Mesendoderm (in vitro differentiated cells): ENCODE measurements around the gene RPL13.

Source experiments
- DNase-seq: peaks from one replicate; pipeline ENCODE4 v3.0.0; 2013
- H2AK5ac ChIP-seq: 2 replicates; pipeline ENCODE4 v1.6.1; 2013; ENCODE audit warnings: low read length, inconsistent platforms
- H2BK120ac ChIP-seq: 2 replicates; pipeline ENCODE4 v1.6.1; 2013; ENCODE audit warnings: low read depth, mild to moderate bottlenecking, low read length, moderate library complexity, mixed read lengths
- H2BK15ac ChIP-seq: replicated peaks from 2 replicates; pipeline ENCODE4 v1.6.1; 2013; ENCODE audit warnings: low read depth, mild to moderate bottlenecking, moderate library complexity
- H2BK5ac ChIP-seq: 2 replicates; pipeline ENCODE4 v1.6.1; 2013; ENCODE audit warnings: low read length, inconsistent platforms
- H3K18ac ChIP-seq: 2 replicates; pipeline ENCODE4 v1.6.1; 2013; ENCODE audit warnings: mild to moderate bottlenecking, low read length, mixed read lengths
- H3K23ac ChIP-seq: one replicate; pipeline ENCODE4 v1.6.1; 2013; ENCODE audit warnings: low read length
- H3K27ac ChIP-seq: 2 replicates; pipeline ENCODE4 v1.5.1; 2013; ENCODE audit warnings: low read depth, mild to moderate bottlenecking, inconsistent platforms, low read length, moderate library complexity
- H3K27me3 ChIP-seq: 2 replicates; pipeline ENCODE4 v1.6.1; 2013; ENCODE audit warnings: low read length, control low read depth, mild to moderate bottlenecking, inconsistent platforms; ENCODE audit not compliant: insufficient read depth, poor library complexity
- H3K36me3 ChIP-seq: 2 replicates; pipeline ENCODE4 v1.6.1; 2013; ENCODE audit warnings: low read length, inconsistent platforms; ENCODE audit not compliant: control insufficient read depth, insufficient read depth
- H3K4ac ChIP-seq: one replicate; pipeline ENCODE4 v1.6.1; 2013; ENCODE audit warnings: low read depth, mild to moderate bottlenecking, low read length, moderate library complexity
- H3K4me1 ChIP-seq: 2 replicates; pipeline ENCODE4 v1.6.1; 2013; ENCODE audit warnings: low read depth, low read length, inconsistent platforms; ENCODE audit not compliant: control insufficient read depth
- H3K4me2 ChIP-seq: 2 replicates; pipeline ENCODE4 v1.6.1; 2013; ENCODE audit warnings: low read length
- H3K4me3 ChIP-seq: 2 replicates; pipeline ENCODE4 v1.5.1; 2013; ENCODE audit warnings: mild to moderate bottlenecking, low read length
- H3K56ac ChIP-seq: one replicate; pipeline ENCODE4 v1.6.1; 2013; ENCODE audit warnings: low read length
- H3K79me1 ChIP-seq: 2 replicates; pipeline ENCODE4 v1.6.1; 2013; ENCODE audit warnings: low read length, inconsistent platforms
- H3K79me2 ChIP-seq: 2 replicates; pipeline ENCODE4 v1.6.1; 2013; ENCODE audit warnings: mild to moderate bottlenecking, low read length; ENCODE audit not compliant: control insufficient read depth, insufficient read depth
- H3K9ac ChIP-seq: 2 replicates; pipeline ENCODE4 v1.6.1; 2013; ENCODE audit warnings: low read length, inconsistent platforms
- H4K5ac ChIP-seq: one replicate; pipeline ENCODE4 v1.6.1; 2013; ENCODE audit warnings: low read length
- H4K8ac ChIP-seq: one replicate; pipeline ENCODE4 v1.6.1; 2013; ENCODE audit warnings: low read depth, mild to moderate bottlenecking, control low read depth, low read length, moderate library complexity
- WGBS: extraction: QIAGEN DNeasy Blood & Tissue Kit; methylation state at CpG from one replicate; pipeline ENCODE4 v1.1.7; 2013; ENCODE audit warnings: low lambda C conversion rate, missing lambda C conversion rate; ENCODE audit not compliant: insufficient coverage; ENCODE audit errors: extremely low coverage; 5-methylcytosine and 5-hydroxymethylcytosine counted together

RPL13 gene

DNA sequence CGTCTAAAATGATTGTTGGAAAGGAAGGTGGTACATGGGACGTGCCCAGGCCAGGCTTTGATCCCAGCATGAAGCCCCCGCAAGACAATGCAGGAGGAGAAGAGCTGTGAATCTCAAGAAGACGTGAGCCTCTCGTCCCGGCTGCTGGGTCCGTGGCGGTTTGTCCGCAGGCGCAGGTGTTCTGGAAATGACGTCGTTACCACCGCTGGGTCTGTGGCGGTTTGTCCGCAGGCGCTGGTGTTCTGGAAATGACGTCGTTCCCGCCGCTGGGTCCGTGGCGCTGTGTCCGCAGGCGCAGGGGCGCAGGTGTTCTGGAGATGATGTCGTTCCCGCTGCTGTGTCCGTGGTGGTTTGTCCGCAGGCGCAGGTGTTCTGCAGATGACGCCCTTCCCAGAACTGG is 38.2 kb upstream of the RPL13 start:
- Histone ChIP-seq H3K79me1 (peaks cover 18% of the 10 kb centered on the region), H3K23ac (no peak overlapping the region), H3K4me3 (no peak overlapping the region), H2BK120ac (no peak overlapping the region), H4K8ac (no peak overlapping the region), H3K79me2 (peaks cover 18% of the 10 kb centered on the region), H2BK15ac (no peak overlapping the region), H3K18ac (no peak overlapping the region), H3K4ac (no peak overlapping the region), H3K9ac (no peak overlapping the region), H3K56ac (no peak overlapping the region), H3K27ac (no peak overlapping the region), H3K27me3 (no peaks in the 10 kb centered on the region), H3K4me2 (no peak overlapping the region), H2BK5ac (no peak overlapping the region), H3K4me1 (no peaks in the 10 kb centered on the region), H2AK5ac (no peak overlapping the region), H3K36me3 (peaks cover 16% of the 10 kb centered on the region), H4K5ac (no peak overlapping the region)
- DNase-seq = no peak
- WGBS = no CpG with 5 or more reads among the region's 31 CpGs

DNA sequence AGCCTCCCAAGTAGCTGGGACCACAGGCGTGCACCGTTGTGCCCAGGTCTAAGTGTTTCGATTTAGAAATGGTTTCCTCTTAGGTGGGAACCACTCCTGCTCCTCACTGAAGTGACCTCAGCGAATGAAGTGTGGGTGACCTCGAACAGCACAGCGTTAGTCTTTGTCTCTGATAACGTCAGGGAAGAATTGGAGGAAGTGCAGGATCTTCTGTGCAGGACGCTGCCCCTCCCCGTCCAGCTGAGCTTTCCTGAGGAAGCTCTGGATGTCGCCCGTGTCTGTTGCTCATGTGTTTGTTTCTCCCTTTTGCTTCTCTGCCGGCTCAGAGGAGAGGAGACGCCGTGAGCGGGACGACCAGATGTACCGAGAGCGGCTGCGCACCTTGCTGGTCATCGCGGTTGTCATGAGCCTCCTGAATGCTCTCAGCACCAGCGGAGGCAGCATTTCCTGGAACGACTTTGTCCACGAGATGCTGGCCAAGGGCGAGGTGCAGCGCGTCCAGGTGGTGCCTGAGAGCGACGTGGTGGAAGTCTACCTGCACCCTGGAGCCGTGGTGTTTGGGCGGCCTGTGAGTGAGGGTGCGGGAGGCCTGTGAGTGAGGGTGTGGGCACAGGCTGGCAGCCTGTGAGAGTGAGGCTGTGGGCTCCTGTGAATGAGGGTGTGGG is 36.7 kb upstream of the RPL13 start:
- Histone ChIP-seq H3K23ac (no peak overlapping the region), H3K4me1 (no peaks in the 10 kb centered on the region), H3K79me2 (peaks cover 12% of the 10 kb centered on the region), H3K9ac (no peak overlapping the region), H3K36me3 (peaks cover 13% of the 10 kb centered on the region), H3K27me3 (no peaks in the 10 kb centered on the region), H3K4ac (no peak overlapping the region), H4K8ac (no peak overlapping the region), H3K4me2 (no peak overlapping the region), H2BK5ac (no peak overlapping the region), H2BK120ac (no peak overlapping the region), H2BK15ac (no peak overlapping the region), H3K56ac (no peak overlapping the region), H3K18ac (no peak overlapping the region), H4K5ac (no peak overlapping the region), H2AK5ac (no peak overlapping the region), H3K79me1 (peaks cover 14% of the 10 kb centered on the region), H3K27ac (no peak overlapping the region), H3K4me3 (no peak overlapping the region)
- no peak for DNase-seq
- WGBS = no CpG with 5 or more reads among the region's 32 CpGs

DNA sequence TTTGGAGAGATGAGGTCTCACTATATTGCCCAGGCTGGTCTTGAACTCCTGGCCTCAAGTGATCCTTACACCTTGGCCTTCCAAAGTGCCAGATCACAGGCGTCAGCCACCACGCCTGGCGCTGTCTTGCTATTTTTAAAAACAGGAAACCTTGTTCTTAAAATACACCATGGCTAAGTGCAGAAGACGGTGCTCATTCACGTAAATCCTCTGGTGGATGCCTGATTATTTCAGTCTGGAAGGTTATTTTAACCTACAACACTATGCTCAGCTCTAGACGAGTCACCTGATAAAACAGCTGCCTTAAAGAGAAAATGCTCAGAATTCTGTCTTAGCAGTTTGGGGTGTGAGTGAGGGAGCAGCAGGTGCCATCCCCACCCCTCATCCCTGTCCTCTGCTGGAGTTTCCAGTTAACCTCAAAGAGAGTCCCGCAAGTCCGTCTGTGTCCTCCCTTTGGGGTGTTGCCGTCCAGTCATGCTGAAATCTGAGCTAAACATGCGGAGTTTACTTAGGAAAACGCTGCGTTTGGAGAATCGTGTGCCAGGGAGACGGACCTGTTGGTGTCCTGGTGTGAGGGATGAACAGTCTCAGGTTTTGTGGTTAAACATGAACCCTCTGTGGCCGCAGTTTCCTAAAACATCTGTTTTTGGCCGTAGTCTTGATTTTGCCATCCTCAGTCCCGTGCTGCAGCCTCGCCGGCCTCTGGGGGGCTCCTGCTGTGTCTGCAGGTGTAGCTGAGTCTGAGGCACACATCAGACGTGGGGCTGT is 35.2 kb upstream of the RPL13 start:
- WGBS = no CpG with 5 or more reads among the region's 20 CpGs
- DNase-seq = no peak
- H2BK5ac ChIP-seq = no peak overlapping the region
- H2BK15ac ChIP-seq = no peak overlapping the region
- H3K36me3 ChIP-seq = peaks cover 15% of the 10 kb centered on the region
- H3K56ac ChIP-seq = no peak overlapping the region
- no peak overlapping the region for H3K9ac ChIP-seq
- no peak overlapping the region for H3K23ac ChIP-seq
- no peak overlapping the region for H3K18ac ChIP-seq
- H3K27ac ChIP-seq = no peak overlapping the region
- H3K79me1 ChIP-seq = peaks cover 8% of the 10 kb centered on the region
- H4K5ac ChIP-seq = no peak overlapping the region
- no peak overlapping the region for H3K4me3 ChIP-seq
- H4K8ac ChIP-seq = no peak overlapping the region
- H3K27me3 ChIP-seq = no peaks in the 10 kb centered on the region
- H3K4me2 ChIP-seq = no peak overlapping the region
- H2BK120ac ChIP-seq = no peak overlapping the region
- no peaks in the 10 kb centered on the region for H3K4me1 ChIP-seq
- H2AK5ac ChIP-seq = no peak overlapping the region
- no peak overlapping the region for H3K4ac ChIP-seq
- peaks cover 9% of the 10 kb centered on the region for H3K79me2 ChIP-seq

DNA sequence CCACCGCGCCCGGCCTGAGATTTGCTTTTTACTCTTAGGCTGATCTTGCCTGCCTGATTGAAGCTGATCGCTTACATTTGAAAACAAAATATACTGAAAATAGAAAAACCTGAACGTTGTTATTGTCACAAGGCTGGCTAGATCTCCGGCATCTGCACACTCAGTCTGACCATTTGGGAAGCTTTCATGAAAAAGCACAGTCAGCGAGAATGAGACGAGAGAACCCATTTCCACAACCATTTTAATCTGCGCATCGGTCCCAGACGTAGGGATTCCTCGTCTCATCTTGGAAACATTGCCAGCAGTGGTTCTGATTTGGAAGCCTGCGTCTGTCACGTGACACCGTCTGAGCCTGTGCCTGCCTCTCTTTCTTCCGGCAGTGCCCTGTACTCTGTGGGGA is 31.4 kb upstream of the RPL13 start:
- Histone ChIP-seq H2AK5ac (no peak overlapping the region), H3K4ac (no peak overlapping the region), H2BK15ac (no peak overlapping the region), H3K27ac (no peak overlapping the region), H3K79me1 (no peaks in the 10 kb centered on the region), H3K56ac (no peak overlapping the region), H3K79me2 (no peaks in the 10 kb centered on the region), H3K18ac (no peak overlapping the region), H3K4me1 (no peaks in the 10 kb centered on the region), H4K8ac (no peak overlapping the region), H3K4me3 (no peak overlapping the region), H4K5ac (no peak overlapping the region), H3K4me2 (no peak overlapping the region), H2BK5ac (no peak overlapping the region), H2BK120ac (no peak overlapping the region), H3K23ac (no peak overlapping the region), H3K27me3 (no peaks in the 10 kb centered on the region), H3K9ac (no peak overlapping the region), H3K36me3 (peaks cover 24% of the 10 kb centered on the region)
- no peak for DNase-seq
- no CpG with 5 or more reads among the region's 16 CpGs for WGBS

DNA sequence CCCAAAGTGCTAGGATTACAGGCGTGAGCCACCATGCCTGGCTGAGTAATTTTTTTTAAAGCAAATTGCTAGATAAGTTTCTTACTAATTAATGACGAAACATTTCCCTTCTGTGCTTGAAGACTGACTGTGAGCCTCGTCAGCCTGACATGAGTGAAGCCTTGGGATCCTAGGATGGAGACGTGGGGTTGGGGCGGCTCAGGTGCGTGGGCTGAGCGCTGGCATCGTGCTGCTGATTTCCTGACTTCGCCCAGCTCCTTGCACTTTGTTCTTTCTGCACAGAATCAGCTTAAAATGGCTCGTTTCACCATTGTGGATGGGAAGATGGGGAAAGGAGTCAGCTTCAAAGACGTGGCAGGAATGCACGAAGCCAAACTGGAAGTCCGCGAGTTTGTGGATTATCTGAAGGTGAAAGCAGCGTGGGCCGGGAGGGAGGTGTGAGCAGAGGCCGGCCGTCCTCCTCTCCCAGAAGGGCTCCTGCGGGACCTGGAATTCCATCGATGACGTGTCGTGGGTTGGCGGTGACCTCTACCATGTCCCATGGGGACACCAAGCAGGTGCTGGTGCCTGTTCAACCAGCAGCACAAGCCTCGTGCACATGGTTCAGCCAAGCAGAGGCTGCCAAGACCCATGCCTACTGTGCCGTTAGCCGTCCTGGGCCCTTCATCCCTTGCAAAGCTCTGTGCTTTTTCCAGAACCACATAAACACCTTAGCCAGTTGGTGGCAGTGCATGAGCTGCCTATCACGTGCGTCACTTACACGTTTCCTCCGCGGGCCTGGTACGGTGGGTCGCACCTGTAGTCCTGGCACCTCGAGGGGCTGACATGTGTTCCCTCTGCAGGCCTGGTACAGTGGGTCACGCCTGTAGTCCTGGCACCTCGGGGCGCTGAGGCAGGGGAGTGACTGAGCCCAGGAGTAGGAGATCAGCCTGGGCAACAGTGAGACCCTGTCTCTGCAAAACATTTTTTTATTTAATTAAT is 29.8 kb upstream of the RPL13 start:
- Histone ChIP-seq H3K4me1 (no peaks in the 10 kb centered on the region), H2BK120ac (no peak overlapping the region), H3K18ac (no peak overlapping the region), H4K5ac (no peak overlapping the region), H3K79me2 (no peaks in the 10 kb centered on the region), H2AK5ac (no peak overlapping the region), H3K4ac (no peak overlapping the region), H3K9ac (no peak overlapping the region), H3K27me3 (no peaks in the 10 kb centered on the region), H3K56ac (no peak overlapping the region), H3K4me3 (no peak overlapping the region), H2BK5ac (no peak overlapping the region), H2BK15ac (no peak overlapping the region), H3K27ac (no peak overlapping the region), H3K23ac (no peak overlapping the region), H3K79me1 (peaks cover 5% of the 10 kb centered on the region), H3K36me3 (peaks cover 23% of the 10 kb centered on the region), H4K8ac (no peak overlapping the region), H3K4me2 (no peak overlapping the region)
- no peak for DNase-seq
- no CpG with 5 or more reads among the region's 37 CpGs for WGBS
